ENCODE data around the gene NSMF.

The NSMF gene

GRCh38 chr9:137459152-137459600 is at the start of gene NSMF:
NSMF (minus strand) TSS chr9:137459334; CDS start chr9:137459102, 232 bp downstream.
- Mint-ChIP-seq H3K27me3 (no peaks in the 10 kb centered on the region), H3K4me1 (peaks cover 28 to 49% of the 10 kb centered on the region in 2 donors), H3K9me3 (no peaks in the 10 kb centered on the region), H3K4me3 (peak within 1 kb of the TSS; percentile 63 to 79), H3K27ac (peak within 1 kb of the TSS; percentile 79), H3K36me3 (peaks cover 2 to 21% of the 10 kb centered on the region in 2 donors)
- DNase-seq: peak; percentile 90
- peak; percentile 74 to 78 for ATAC-seq (replicated peaks)

DNA sequence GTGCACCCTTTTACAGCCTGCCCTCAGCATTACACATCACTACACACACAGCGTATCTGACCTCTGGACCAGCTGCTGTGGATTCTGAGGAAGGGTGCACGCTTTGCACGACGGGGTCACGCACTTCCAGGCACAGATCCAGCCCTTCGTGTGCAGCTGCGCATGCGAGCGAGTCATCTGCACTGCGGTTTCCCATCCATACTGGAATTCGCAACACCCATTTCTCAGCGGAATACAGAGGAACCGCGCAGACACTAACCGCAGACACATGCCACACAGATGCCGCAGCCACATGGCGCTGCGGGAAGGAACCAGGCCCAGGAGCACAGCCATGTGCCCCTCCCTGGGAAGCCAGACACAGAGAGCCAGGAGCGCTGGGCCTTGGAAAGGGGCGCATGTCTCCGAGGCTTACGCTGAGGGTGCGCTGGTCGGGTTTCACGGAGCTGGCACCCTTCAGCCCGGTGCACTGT is 47.6 kb upstream of the NSMF start:
- ATAC-seq (replicated peaks) (no peak), DNase-seq (no peak)
- H3K4me1 Mint-ChIP-seq: peaks cover 3 to 10% of the 10 kb centered on the region in 2 donors
- no peak overlapping the region for H3K27ac Mint-ChIP-seq
- H3K4me3 Mint-ChIP-seq: no peak overlapping the region
- H3K9me3 Mint-ChIP-seq: peaks cover 0 to 10% of the 10 kb centered on the region in 2 donors
- peaks cover 7 to 21% of the 10 kb centered on the region in 2 donors for H3K36me3 Mint-ChIP-seq
- no peaks in the 10 kb centered on the region for H3K27me3 Mint-ChIP-seq

DNA sequence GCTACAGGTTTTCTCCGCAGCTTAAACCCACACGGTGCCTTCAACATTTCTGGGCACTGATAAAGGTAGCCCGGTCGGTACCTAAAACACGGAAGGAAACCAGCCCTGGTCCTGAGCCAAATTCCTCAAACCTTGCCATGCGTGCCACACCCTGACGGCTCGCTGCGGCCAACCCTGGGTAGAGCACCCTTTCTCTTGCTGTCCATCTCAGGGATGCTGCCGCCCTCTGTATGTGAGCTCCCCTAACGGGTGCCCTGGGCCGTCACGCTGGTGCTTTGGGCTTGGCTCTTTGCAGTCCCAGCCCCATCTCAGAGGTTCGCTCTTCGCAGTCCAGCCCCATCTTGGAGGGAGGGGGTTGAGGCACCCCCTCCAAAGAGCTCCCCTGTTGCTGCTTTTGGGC is 47.1 kb upstream of the NSMF start:
- Mint-ChIP-seq H3K27ac (no peak overlapping the region), H3K9me3 (peaks cover 0 to 11% of the 10 kb centered on the region in 2 donors), H3K36me3 (peaks cover 10 to 23% of the 10 kb centered on the region in 2 donors), H3K4me1 (peaks cover 3 to 13% of the 10 kb centered on the region in 2 donors), H3K27me3 (no peaks in the 10 kb centered on the region), H3K4me3 (no peak overlapping the region)
- no peak for ATAC-seq (replicated peaks)
- DNase-seq: no peak

GRCh38 chr9:137505421-137506140 is 46.4 kb upstream of the NSMF start:
- H3K9me3 Mint-ChIP-seq: peaks cover 0 to 11% of the 10 kb centered on the region in 2 donors
- no peak overlapping the region for H3K27ac Mint-ChIP-seq
- no peak for ATAC-seq (replicated peaks)

GRCh38 chr9:137504432-137504777 is 45.3 kb upstream of the NSMF start:
- H3K27ac Mint-ChIP-seq: no peak overlapping the region
- no peak overlapping the region for H3K4me3 Mint-ChIP-seq
- peaks cover 0 to 11% of the 10 kb centered on the region in 2 donors for H3K9me3 Mint-ChIP-seq
- H3K36me3 Mint-ChIP-seq: peaks cover 12 to 22% of the 10 kb centered on the region in 2 donors
- DNase-seq: no peak
- no peak for ATAC-seq (replicated peaks)
- H3K4me1 Mint-ChIP-seq: peaks cover 3 to 13% of the 10 kb centered on the region in 2 donors
- H3K27me3 Mint-ChIP-seq: no peaks in the 10 kb centered on the region

More at GRCh38 chr9:137505421-137506140, 46.4 kb upstream of the NSMF start:
- Mint-ChIP-seq H3K36me3 (peaks cover 10 to 23% of the 10 kb centered on the region in 2 donors), H3K4me3 (no peak overlapping the region), H3K27me3 (no peaks in the 10 kb centered on the region), H3K4me1 (peaks cover 3 to 13% of the 10 kb centered on the region in 2 donors)
- no peak for DNase-seq

DNA sequence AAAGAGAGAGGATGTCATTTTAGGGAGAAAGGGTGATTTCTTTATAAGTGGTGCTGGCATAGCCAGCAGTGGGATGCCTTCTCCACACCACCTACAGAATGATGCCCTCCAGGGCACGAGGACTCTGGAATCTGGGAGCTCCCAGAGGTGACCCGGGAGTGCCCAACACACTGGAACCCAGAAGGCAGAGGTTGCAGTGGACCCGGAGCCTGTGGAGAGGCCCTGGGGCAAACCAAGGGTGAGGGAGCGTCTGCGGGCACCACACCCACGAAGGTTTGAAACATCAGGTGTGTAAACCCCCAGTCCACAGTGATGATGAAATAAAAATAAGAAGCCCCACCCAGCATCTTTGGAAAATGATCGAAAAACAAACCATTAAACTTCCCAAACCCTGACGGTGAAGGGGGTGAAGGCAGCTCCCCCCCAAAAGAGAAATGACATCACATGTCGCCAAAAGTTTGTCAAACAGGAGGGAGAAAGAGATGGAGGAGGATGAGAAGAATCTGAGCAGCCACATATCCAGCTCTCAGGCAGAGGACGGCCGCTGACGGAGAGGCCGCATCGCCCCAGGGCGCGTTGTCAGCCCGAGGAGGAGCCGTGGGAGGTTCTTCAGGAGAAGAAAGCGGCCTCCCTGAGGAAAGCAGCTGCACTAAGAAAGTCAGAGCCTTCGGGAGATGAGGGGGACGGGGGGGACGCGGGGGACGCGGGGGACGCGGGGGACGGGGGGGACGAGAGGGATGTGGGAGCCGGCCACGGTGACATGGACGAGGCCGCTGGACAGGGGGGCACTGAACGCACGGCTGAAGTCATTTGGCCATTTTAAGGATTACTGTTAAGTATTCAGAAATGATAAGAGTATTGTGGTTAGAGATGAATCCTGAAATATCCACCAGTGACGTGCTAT is 43.1 kb upstream of the NSMF start:
- H3K4me1 Mint-ChIP-seq: peaks cover 6 to 13% of the 10 kb centered on the region in 2 donors
- H3K27ac Mint-ChIP-seq: peak overlapping the region; percentile 86
- peaks cover 12 to 24% of the 10 kb centered on the region in 2 donors for H3K36me3 Mint-ChIP-seq
- peak overlapping the region in 1 of 2 donors; percentile 77 for H3K4me3 Mint-ChIP-seq
- H3K27me3 Mint-ChIP-seq: no peaks in the 10 kb centered on the region
- peaks cover 0 to 11% of the 10 kb centered on the region in 2 donors for H3K9me3 Mint-ChIP-seq
- DNase-seq: no peak
- ATAC-seq (replicated peaks): no peak

- peaks cover 6 to 13% of the 10 kb centered on the region in 2 donors for H3K4me1 Mint-ChIP-seq
- H3K9me3 Mint-ChIP-seq: peaks cover 0 to 11% of the 10 kb centered on the region in 2 donors
- ATAC-seq (replicated peaks) (no peak), DNase-seq (no peak)
- peaks cover 12 to 24% of the 10 kb centered on the region in 2 donors for H3K36me3 Mint-ChIP-seq
- peak overlapping the region in 1 of 2 donors; percentile 77 for H3K4me3 Mint-ChIP-seq
- H3K27me3 Mint-ChIP-seq: no peaks in the 10 kb centered on the region
- H3K27ac Mint-ChIP-seq: no peak overlapping the region
Measured at GRCh38 chr9:137501457-137501856, 42.3 kb upstream of the NSMF start.

GRCh38 chr9:137500666-137501397 is 41.7 kb upstream of the NSMF start:
- no peak for DNase-seq
- H3K4me3 Mint-ChIP-seq: no peak overlapping the region
- peaks cover 0 to 11% of the 10 kb centered on the region in 2 donors for H3K9me3 Mint-ChIP-seq
- H3K36me3 Mint-ChIP-seq: peaks cover 12 to 24% of the 10 kb centered on the region in 2 donors
- no peaks in the 10 kb centered on the region for H3K27me3 Mint-ChIP-seq
- no peak overlapping the region for H3K27ac Mint-ChIP-seq
- peaks cover 6 to 13% of the 10 kb centered on the region in 2 donors for H3K4me1 Mint-ChIP-seq
- no peak for ATAC-seq (replicated peaks)

GRCh38 chr9:137499858-137500661 is 40.9 kb upstream of the NSMF start:
- H3K27me3 Mint-ChIP-seq: no peaks in the 10 kb centered on the region
- peaks cover 6 to 13% of the 10 kb centered on the region in 2 donors for H3K4me1 Mint-ChIP-seq
- no peak overlapping the region for H3K27ac Mint-ChIP-seq
- peaks cover 0 to 11% of the 10 kb centered on the region in 2 donors for H3K9me3 Mint-ChIP-seq
- ATAC-seq (replicated peaks): no peak
- DNase-seq: no peak
- H3K4me3 Mint-ChIP-seq: no peak overlapping the region
- peaks cover 12 to 28% of the 10 kb centered on the region in 2 donors for H3K36me3 Mint-ChIP-seq

DNA sequence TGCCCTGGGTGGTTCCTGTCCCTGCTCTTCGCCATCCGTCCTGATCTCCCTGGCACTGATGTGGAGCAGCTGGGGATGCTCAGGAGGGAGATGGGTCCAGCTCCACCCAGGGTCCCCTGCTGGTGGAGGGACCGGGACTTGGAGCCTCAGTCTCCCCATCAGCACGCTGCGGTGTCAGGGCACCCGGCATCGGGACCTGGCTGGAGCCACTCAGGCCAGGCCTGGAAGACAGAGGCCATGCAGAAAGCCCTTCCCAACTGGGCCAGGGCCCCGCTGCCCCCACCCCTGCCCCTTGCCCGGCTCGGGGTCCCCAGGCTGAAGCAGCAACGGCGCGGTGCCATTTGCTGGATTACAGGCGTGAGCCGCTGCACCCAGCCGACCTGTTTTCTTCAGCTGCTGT is 40.3 kb upstream of the NSMF start:
- Mint-ChIP-seq H3K4me1 (peaks cover 8 to 13% of the 10 kb centered on the region in 2 donors), H3K27me3 (no peaks in the 10 kb centered on the region), H3K36me3 (peaks cover 12 to 31% of the 10 kb centered on the region in 2 donors), H3K9me3 (peaks cover 0 to 11% of the 10 kb centered on the region in 2 donors), H3K27ac (no peak overlapping the region), H3K4me3 (no peak overlapping the region)
- no peak for DNase-seq
- ATAC-seq (replicated peaks): no peak

DNA sequence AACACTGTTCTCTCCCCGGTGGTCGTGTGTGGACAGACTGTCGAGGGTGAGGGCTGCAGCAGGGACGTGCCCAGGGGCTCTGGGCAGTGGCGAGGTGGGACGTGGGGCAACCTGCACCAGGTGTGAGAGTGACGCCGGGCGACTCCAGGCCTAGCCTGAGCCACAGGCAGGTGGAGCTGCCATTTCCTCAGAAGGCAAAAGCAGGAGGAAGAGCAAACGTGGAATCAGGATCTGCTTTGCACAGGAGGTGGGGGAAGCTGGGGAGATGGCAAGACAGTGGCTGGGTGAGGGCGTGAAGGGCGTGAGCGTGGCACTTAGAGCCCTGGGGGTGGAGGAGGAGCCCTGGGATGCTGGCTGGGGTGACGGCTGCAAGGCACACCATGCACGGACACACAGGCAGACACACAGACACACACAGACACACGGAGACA is 39.6 kb upstream of the NSMF start:
- no peak for ATAC-seq (replicated peaks)
- H3K27ac Mint-ChIP-seq: no peak overlapping the region
- peaks cover 0 to 9% of the 10 kb centered on the region in 2 donors for H3K9me3 Mint-ChIP-seq
- H3K4me3 Mint-ChIP-seq: no peak overlapping the region
- DNase-seq: no peak
- peaks cover 12 to 27% of the 10 kb centered on the region in 2 donors for H3K36me3 Mint-ChIP-seq
- H3K4me1 Mint-ChIP-seq: peaks cover 10 to 13% of the 10 kb centered on the region in 2 donors
- no peaks in the 10 kb centered on the region for H3K27me3 Mint-ChIP-seq

DNA sequence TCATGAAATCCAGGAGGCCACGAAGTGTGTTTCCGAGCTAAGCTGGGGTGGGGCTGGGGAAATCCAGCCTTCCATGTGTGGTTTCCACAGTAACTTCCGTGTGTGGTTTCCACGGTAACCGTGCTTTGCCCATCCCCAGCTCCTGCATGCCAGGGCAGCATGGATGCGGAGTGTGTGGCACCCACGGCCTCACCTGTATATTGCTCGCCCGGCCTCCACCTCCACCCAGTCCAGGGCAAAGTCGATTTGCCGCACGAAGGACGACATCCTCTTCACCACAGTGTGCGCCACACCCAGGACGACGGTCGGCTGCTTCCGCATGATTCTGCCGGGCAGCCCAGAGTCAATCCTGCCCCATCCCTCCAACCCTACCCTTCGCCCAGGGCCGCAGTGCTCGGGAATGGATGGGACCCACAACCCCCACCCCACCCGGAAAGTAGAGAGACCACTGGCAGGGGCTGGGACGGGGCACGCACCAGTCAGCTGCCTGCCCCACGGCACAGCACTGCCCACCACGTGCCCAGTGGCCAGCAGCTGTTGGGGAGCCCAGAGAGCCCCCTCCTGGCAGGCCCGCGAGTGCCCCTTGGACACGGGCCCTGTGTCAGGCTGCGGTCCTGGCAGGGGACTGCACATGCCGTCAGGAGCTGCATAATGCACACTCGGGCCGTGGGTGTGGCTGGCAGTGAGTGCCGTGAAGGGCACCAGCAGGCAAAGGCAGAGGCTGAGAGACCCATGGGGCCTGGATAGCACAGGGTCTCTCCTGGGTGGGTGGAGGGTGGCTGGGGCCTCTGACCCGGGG is 39.0 kb upstream of the NSMF start:
- Mint-ChIP-seq H3K27ac (no peak overlapping the region), H3K9me3 (peaks cover 0 to 8% of the 10 kb centered on the region in 2 donors), H3K4me1 (peaks cover 10 to 13% of the 10 kb centered on the region in 2 donors), H3K36me3 (peaks cover 12 to 27% of the 10 kb centered on the region in 2 donors), H3K27me3 (no peaks in the 10 kb centered on the region), H3K4me3 (no peak overlapping the region)
- DNase-seq (no peak), ATAC-seq (replicated peaks) (no peak)
